Spleen (tissue), 11 donors: ENCODE measurements around the gene CASQ2. TPM values are rescaled to one million over a fixed set of nuclear protein-coding genes. Genes with fewer than 3 reads are reported as not detected.

ENCODE experiments used
- DNase-seq: peaks from one replicate; pipeline ENCODE4 v3.0.0-alpha.2; 2020
- H3K27ac ChIP-seq, 8 donors: fragments of 200-600 bp; sonication (generic) in 7 of 8; 1 replicate in 4 of 8; 2 replicates in 4 of 8; pipeline versions ENCODE4 v1.5.0 to v1.8.0; 2016 to 2021; ENCODE audit warnings: inconsistent platforms in 4 of 8, mild to moderate bottlenecking in 4 of 8, moderate library complexity in 1 of 8
- H3K27me3 ChIP-seq, 7 donors: fragments of 200-600 bp; sonication (generic) in 6 of 7; replicated peaks in 1 of 7; 1 replicate in 4 of 7; 2 replicates in 3 of 7; pipeline versions ENCODE4 v1.5.0 to v1.8.0; 2016 to 2021; ENCODE audit warnings: inconsistent platforms in 3 of 7, mild to moderate bottlenecking in 1 of 7
- H3K36me3 ChIP-seq, 6 donors: fragments of 200-600 bp; sonication (generic) in 5 of 6; 1 replicate in 4 of 6; 2 replicates in 2 of 6; pipeline versions ENCODE4 v1.5.0 to v1.8.0; 2016 to 2021; ENCODE audit warnings: inconsistent platforms in 2 of 6
- H3K4me1 ChIP-seq, 6 donors: fragments of 200-600 bp; sonication (generic) in 5 of 6; 1 replicate in 3 of 6; 2 replicates in 3 of 6; pipeline versions ENCODE4 v1.5.0 to v1.8.0; 2016 to 2021; ENCODE audit warnings: inconsistent platforms in 3 of 6
- H3K4me3 ChIP-seq, 8 donors: fragments of 200-600 bp; sonication (generic) in 7 of 8; 1 replicate in 4 of 8; 2 replicates in 4 of 8; pipeline versions ENCODE4 v1.5.0 to v1.8.0; 2016 to 2021; ENCODE audit warnings: inconsistent platforms in 4 of 8, mild to moderate bottlenecking in 4 of 8, moderate library complexity in 2 of 8
- H3K9me3 ChIP-seq, 8 donors: fragments of 200-600 bp; sonication (generic) in 7 of 8; 1 replicate in 4 of 8; 2 replicates in 4 of 8; pipeline versions ENCODE4 v1.5.0 to v1.8.0; 2016 to 2021; ENCODE audit warnings: inconsistent platforms in 4 of 8
- POLR2A ChIP-seq, 3 donors: fragments of 450-650 bp; IDR thresholded peaks; one replicate each; pipeline ENCODE4 v1.5.1; 2017; ENCODE audit warnings: antibody characterized with exemption in 3 of 3, mild to moderate bottlenecking in 1 of 3
- POLR2AphosphoS5 ChIP-seq, 3 donors: sonication (generic); formaldehyde crosslinking; IDR thresholded peaks; one replicate each; pipeline ENCODE4 v1.5.1; 2017; ENCODE audit warnings: antibody characterized with exemption in 3 of 3
- WGBS, 5 donors: extraction: QIAGEN DNeasy Blood & Tissue Kit in 3 of 5; methylation state at CpG; one replicate each; pipeline versions ENCODE4 v1.1.5 to v1.1.7; 2013 to 2018; 5-methylcytosine and 5-hydroxymethylcytosine counted together
- intact Hi-C: fragments of 100-400 bp; cut with DNase I; formaldehyde crosslinking; loops from one replicate; pipeline ENCODE4 v1.15.0; 2023; ENCODE audit warnings: low total_unique reads
- polyA plus RNA-seq, 3 donors: library from polyadenylated mRNA; stranded (reverse); fragments of 200-250 nt; gene quantifications; one replicate each; pipeline ENCODE4 v1.2.1, GENCODE V29; 2013
- total RNA-seq, 7 donors: library from RNA; depleted of rRNA in 3 of 7; stranded (reverse); fragments of >200 nt in 3 of 7; fragmentation: NEBNext Ultra II Directional in 4 of 7; extraction: Animal tissue kit (Norgen Biotek cat#: 25700) in 4 of 7; gene quantifications; one replicate each; pipeline versions ENCODE4 v1.1.0 to v1.2.1, GENCODE V29; 2016 to 2021
- TF ChIP-seq, protein P1 (sequence below), 11 experiments: fragments of 200-600 bp in 7 of 11; fragments of 450-650 bp in 4 of 11; sonication (generic) in 4 of 11; IDR thresholded peaks in 8 of 11; conservative IDR thresholded peaks in 3 of 11; 1 replicate in 7 of 11; 2 replicates in 4 of 11; pipeline versions ENCODE4 v1.4.0 to v1.8.0; 2016 to 2021; ENCODE audit warnings: antibody characterized with exemption in 11 of 11, inconsistent platforms in 4 of 11, mild to moderate bottlenecking in 1 of 11
- donor health status: healthy with polysubstance abuse.
- donor health status: DM: no; HTN: no; CAD: no; lungs with moderate emphysema.
- donor health status: DM: no; HTN: no; CAD: no.
- donor health status: Bipolar disorder and iron deficiency.
- donor health status: healthy.
- donor health status: DM: no; HTN: no; CAD: no.
- donor health status: DM: yes; HTN: yes; CAD: no.

The CASQ2 gene
- total and polyA plus RNA-seq, 10 donors, result 0.24 to 0.93 (median 0.51) TPM

DNA sequence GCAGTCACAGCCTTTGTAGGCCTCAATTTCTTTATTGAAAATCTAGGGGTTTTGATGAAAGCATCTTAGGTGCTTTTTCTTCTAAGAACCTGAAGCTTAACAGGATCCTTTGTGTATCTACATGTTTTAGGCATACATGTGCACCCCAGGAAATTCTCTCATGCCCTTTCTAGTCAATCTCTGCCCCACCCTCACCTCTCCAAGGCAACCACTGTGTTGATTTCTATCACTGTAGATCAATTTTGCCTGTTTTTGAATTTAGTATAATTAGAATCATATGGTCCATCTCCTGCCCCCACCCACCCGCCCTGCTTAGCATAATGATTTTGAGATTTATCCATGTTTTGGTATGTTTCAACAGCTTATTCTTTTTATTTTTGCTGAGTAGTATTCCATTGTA, 107.4 kb downstream of the CASQ2 start:
- Histone ChIP-seq H3K27ac (no peak overlapping the region), H3K4me3 (no peak overlapping the region), H3K9me3 (no peaks in the 10 kb centered on the region), H3K27me3 (no peaks in the 10 kb centered on the region), H3K36me3 (peaks cover 0 to 54% (median 11%) of the 10 kb centered on the region in 6 donors), H3K4me1 (peaks cover 0 to 3% (median under 1%) of the 10 kb centered on the region in 6 donors)
- no peak for TF ChIP-seq POLR2A (IDR thresholded peaks at IDR 0.05)
- TF ChIP-seq, protein P1, sequence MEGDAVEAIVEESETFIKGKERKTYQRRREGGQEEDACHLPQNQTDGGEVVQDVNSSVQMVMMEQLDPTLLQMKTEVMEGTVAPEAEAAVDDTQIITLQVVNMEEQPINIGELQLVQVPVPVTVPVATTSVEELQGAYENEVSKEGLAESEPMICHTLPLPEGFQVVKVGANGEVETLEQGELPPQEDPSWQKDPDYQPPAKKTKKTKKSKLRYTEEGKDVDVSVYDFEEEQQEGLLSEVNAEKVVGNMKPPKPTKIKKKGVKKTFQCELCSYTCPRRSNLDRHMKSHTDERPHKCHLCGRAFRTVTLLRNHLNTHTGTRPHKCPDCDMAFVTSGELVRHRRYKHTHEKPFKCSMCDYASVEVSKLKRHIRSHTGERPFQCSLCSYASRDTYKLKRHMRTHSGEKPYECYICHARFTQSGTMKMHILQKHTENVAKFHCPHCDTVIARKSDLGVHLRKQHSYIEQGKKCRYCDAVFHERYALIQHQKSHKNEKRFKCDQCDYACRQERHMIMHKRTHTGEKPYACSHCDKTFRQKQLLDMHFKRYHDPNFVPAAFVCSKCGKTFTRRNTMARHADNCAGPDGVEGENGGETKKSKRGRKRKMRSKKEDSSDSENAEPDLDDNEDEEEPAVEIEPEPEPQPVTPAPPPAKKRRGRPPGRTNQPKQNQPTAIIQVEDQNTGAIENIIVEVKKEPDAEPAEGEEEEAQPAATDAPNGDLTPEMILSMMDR (IDR thresholded peaks at IDR 0.05 in 8 of 11, conservative IDR thresholded peaks at IDR 0.05 in 3 of 11), result no peak
- TF ChIP-seq POLR2AphosphoS5 (IDR thresholded peaks at IDR 0.05), result no peak
- DNase-seq, result no peak
- intact Hi-C loops, result no loop called here
- WGBS, 5 donors, result 91 to 100% (median 93%) methylated on average over 1 of the region's 1 CpG

DNA sequence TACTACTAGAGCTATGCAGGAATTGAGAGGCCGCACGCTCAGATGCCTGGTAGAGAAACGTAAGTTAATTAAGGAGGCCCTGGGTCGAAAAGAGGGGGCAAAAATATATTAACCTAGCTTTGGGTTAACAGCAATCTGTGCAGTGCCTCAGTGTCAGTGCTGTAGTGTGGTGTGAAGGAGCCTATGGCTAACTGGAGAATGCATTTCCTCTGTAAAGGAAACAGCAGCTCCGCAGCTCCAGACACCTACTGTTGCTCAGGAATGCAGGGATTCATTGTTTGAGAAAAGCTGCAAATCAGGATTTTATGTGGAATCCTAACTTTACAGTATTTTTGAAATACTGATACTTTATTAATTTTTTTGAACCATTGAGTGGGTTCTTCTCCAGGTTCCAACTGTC, 108.4 kb downstream of the CASQ2 start:
- no peak for DNase-seq
- TF ChIP-seq, protein P1 (IDR thresholded peaks at IDR 0.05 in 8 of 11, conservative IDR thresholded peaks at IDR 0.05 in 3 of 11), result no peak
- TF ChIP-seq POLR2A (IDR thresholded peaks at IDR 0.05) (no peak), POLR2AphosphoS5 (IDR thresholded peaks at IDR 0.05) (no peak)
- no peak overlapping the region for H3K4me3 ChIP-seq
- no peak overlapping the region for H3K27ac ChIP-seq
- H3K36me3 ChIP-seq, result peaks cover 0 to 45% (median 11%) of the 10 kb centered on the region in 6 donors
- peaks cover 0 to 12% (median 10%) of the 10 kb centered on the region in 6 donors for H3K4me1 ChIP-seq
- H3K9me3 ChIP-seq, result no peaks in the 10 kb centered on the region
- H3K27me3 ChIP-seq, result no peaks in the 10 kb centered on the region
- intact Hi-C loops, result no loop called here
- WGBS, 5 donors, result 93 to 98% (median 94%) methylated on average over 5 of the region's 5 CpGs

DNA sequence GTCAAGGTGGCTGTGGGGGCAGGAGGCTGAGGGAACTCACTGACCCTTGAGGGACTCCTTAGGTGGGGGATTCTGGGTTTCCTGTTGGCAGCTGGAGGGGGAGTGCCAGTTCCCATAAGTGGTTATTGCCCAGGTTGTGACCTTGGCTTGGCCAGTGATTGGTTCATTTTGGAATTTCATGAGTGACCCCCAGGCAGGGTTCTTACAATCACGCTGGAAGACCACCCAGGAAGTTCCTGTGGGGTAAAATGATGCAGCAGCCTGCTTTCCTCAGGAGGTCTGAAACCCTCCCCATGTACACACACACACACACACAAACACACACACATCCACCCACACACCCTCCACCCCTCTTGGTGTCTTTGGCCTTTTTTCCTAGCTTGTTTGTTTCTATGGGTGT, 109.9 kb downstream of the CASQ2 start:
- Histone ChIP-seq H3K4me1 (peaks cover 0 to 26% (median 16%) of the 10 kb centered on the region in 6 donors), H3K27me3 (no peaks in the 10 kb centered on the region), H3K27ac (no peak overlapping the region), H3K36me3 (peaks cover 0 to 33% (median 5%) of the 10 kb centered on the region in 6 donors), H3K9me3 (no peaks in the 10 kb centered on the region), H3K4me3 (no peak overlapping the region)
- intact Hi-C loops, result no loop called here
- TF ChIP-seq, protein P1 (IDR thresholded peaks at IDR 0.05 in 8 of 11, conservative IDR thresholded peaks at IDR 0.05 in 3 of 11), result no peak
- TF ChIP-seq POLR2AphosphoS5 (IDR thresholded peaks at IDR 0.05) (no peak), POLR2A (IDR thresholded peaks at IDR 0.05) (no peak)
- 45 to 79% (median 73%) methylated on average over 1 of the region's 1 CpG for WGBS, 5 donors
- no peak for DNase-seq

DNA sequence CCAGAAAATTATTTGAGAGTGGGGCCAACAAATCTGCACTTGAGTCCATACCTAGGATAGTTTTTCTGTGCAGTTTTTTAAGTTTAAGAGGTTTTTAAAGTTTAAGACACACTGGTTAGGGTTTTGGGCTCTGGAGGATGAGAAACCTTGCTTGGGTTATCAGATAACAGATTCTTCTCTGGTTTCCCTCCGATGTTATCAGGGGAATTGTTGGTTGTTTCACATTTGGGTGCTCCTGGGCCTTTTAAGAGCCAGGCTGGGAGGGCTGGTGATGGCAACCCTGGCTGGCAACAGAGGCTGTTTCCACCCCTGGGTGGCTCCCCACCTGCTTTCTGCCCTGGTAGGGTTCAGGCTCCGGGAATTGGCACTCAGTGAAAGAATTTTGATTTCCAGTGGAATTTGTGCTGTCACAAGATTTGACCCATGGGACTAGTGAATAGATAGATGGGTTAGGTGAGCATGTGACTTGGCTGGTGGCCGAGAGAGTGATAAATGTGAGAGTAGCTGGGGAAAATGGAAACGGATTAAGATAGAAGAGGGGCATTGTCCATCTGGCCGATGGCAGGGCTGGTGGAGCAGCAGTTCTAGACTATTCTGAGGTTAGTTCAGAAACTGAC, 111.9 kb downstream of the CASQ2 start:
- no peak for DNase-seq
- Histone ChIP-seq H3K36me3 (peaks cover 0 to 33% (median 0%) of the 10 kb centered on the region in 6 donors), H3K9me3 (no peaks in the 10 kb centered on the region), H3K4me1 (peaks cover 0 to 26% (median 16%) of the 10 kb centered on the region in 6 donors), H3K27me3 (no peaks in the 10 kb centered on the region), H3K4me3 (no peak overlapping the region), H3K27ac (no peak overlapping the region)
- intact Hi-C loops, result no loop called here
- TF ChIP-seq POLR2AphosphoS5 (IDR thresholded peaks at IDR 0.05), result no peak
- TF ChIP-seq POLR2A (IDR thresholded peaks at IDR 0.05), result no peak
- TF ChIP-seq, protein P1 (IDR thresholded peaks at IDR 0.05 in 8 of 11, conservative IDR thresholded peaks at IDR 0.05 in 3 of 11), result no peak
- WGBS, 5 donors, result 86 to 94% (median 89%) methylated on average over 5 of the region's 5 CpGs
